H1 (cell line): Measurements from ENCODE around the gene RPS19. TPM values are rescaled to one million over a fixed set of nuclear protein-coding genes. Genes with fewer than 3 reads are reported as not detected.

Source experiments
- CTCF ChIA-PET: fragments of 300-600 bp; sonication (Branson Sonifier 250); formaldehyde crosslinking; loops from one replicate; lab custom pipeline; 2021; ENCODE audit not compliant: partially characterized antibody; lab: Charles Lee
- POLR2A ChIA-PET: fragments of 300-600 bp; sonication (Branson Sonifier 250); formaldehyde crosslinking; loops from one replicate; lab custom pipeline; 2021; ENCODE audit warnings: inconsistent platforms; ENCODE audit not compliant: partially characterized antibody; lab: Charles Lee
- DNase-seq, 2 experiments: peaks; one replicate each; pipeline versions ENCODE4 v3.0.0 to v3.0.0-alpha.2; 2010 to 2022; ENCODE audit warnings: low spot score in 2 of 2, low read depth in 1 of 2, mixed read lengths in 1 of 2
- FAIRE-seq: peaks from 2 replicates; lab custom pipeline; 2011; peaks lifted over from hg19 to GRCh38; lab: Jason Lieb, UNC
- H2AFZ ChIP-seq: 2 replicates; pipeline ENCODE4 v1.8.1; 2012; ENCODE audit warnings: low read length, inconsistent platforms
- H2AK5ac ChIP-seq: 2 replicates; pipeline ENCODE4 v1.6.1; 2013; ENCODE audit warnings: low read depth, low read length
- H2BK120ac ChIP-seq: replicated peaks from 2 replicates; pipeline ENCODE3; 2013; ENCODE audit warnings: low read depth, low read length, inconsistent platforms
- H2BK12ac ChIP-seq: 2 replicates; pipeline ENCODE4 v1.6.1; 2013; ENCODE audit warnings: low read depth, low read length
- H2BK15ac ChIP-seq: 2 replicates; pipeline ENCODE4 v1.6.1; 2013; ENCODE audit warnings: low read length
- H2BK20ac ChIP-seq: 2 replicates; pipeline ENCODE4 v1.6.1; 2013; ENCODE audit warnings: low read length
- H2BK5ac ChIP-seq: 2 replicates; pipeline ENCODE4 v1.6.1; 2013; ENCODE audit warnings: low read depth, low read length
- H3K14ac ChIP-seq: 2 replicates; pipeline ENCODE4 v1.6.1; 2013; ENCODE audit warnings: inconsistent platforms; ENCODE audit not compliant: insufficient read length
- H3K18ac ChIP-seq: 2 replicates; pipeline ENCODE4 v1.6.1; 2013; ENCODE audit warnings: low read length; ENCODE audit errors: extremely low read depth
- H3K23ac ChIP-seq: 2 replicates; pipeline ENCODE4 v1.6.1; 2013; ENCODE audit warnings: inconsistent platforms; ENCODE audit not compliant: insufficient read length
- H3K23me2 ChIP-seq: 2 replicates; pipeline ENCODE4 v1.6.1; 2013; ENCODE audit warnings: low read depth, low read length
- H3K27ac ChIP-seq: 2 replicates; pipeline ENCODE4 v1.6.1; 2011; ENCODE audit warnings: low read depth, low read length, inconsistent platforms
- H3K27me3 ChIP-seq, 4 experiments: replicated peaks in 1 of 4; 1 replicate in 1 of 4; 2 replicates in 3 of 4; pipeline versions ENCODE4 v1.6.1 to v1.8.1; 2011 to 2013; ENCODE audit warnings: low read length in 3 of 4, mild to moderate bottlenecking in 3 of 4, inconsistent platforms in 2 of 4, mixed read lengths in 2 of 4, moderate library complexity in 1 of 4; ENCODE audit not compliant: control insufficient read depth in 3 of 4, insufficient read depth in 3 of 4; ENCODE audit errors: extremely low read depth in 1 of 4
- H3K36me3 ChIP-seq, 4 experiments: 2 replicates each; pipeline versions ENCODE4 v1.6.1 to v1.8.1; 2011 to 2013; ENCODE audit warnings: mild to moderate bottlenecking in 4 of 4, low read length in 3 of 4, moderate library complexity in 2 of 4, control low read depth in 1 of 4, inconsistent platforms in 1 of 4; ENCODE audit not compliant: insufficient read depth in 4 of 4, control insufficient read depth in 2 of 4
- H3K4ac ChIP-seq: replicated peaks from 2 replicates; pipeline ENCODE3; 2013; ENCODE audit warnings: low read length, low read depth, mixed read lengths, inconsistent platforms; ENCODE audit not compliant: insufficient read length
- H3K4me1 ChIP-seq, 4 experiments: replicated peaks in 1 of 4; 1 replicate in 1 of 4; 2 replicates in 3 of 4; pipeline versions ENCODE4 v1.6.1 to v1.8.1; 2011 to 2013; ENCODE audit warnings: low read length in 3 of 4, inconsistent platforms in 2 of 4, mixed read lengths in 1 of 4; ENCODE audit not compliant: insufficient read depth in 4 of 4, control insufficient read depth in 3 of 4
- H3K4me2 ChIP-seq, 2 experiments: 2 replicates each; pipeline versions ENCODE4 v1.6.1 to v1.8.1; 2011 to 2013; ENCODE audit warnings: low read depth in 2 of 2, low read length in 2 of 2, control low read depth in 1 of 2, inconsistent platforms in 1 of 2, mild to moderate bottlenecking in 1 of 2; ENCODE audit not compliant: insufficient read depth in 1 of 2
- H3K4me3 ChIP-seq, 4 experiments: fragments of 200-600, 300-600 bp in 1 of 4; sonication (generic), shearing (Covaris generic), sonication (Bioruptor Twin) in 1 of 4; 2 replicates each; pipeline versions ENCODE4 v1.5.1 to v1.8.1; 2011 to 2016; ENCODE audit warnings: low read length in 4 of 4, low read depth in 3 of 4, control low read depth in 2 of 4, inconsistent platforms in 2 of 4, mild to moderate bottlenecking in 2 of 4, mixed read lengths in 1 of 4, moderate library complexity in 1 of 4; ENCODE audit not compliant: insufficient read depth in 2 of 4; ENCODE audit errors: extremely low read depth in 1 of 4
- H3K56ac ChIP-seq: replicated peaks from 2 replicates; pipeline ENCODE3; 2013; ENCODE audit warnings: low read depth, mild to moderate bottlenecking, mixed read lengths, low read length, inconsistent platforms; ENCODE audit not compliant: insufficient read length
- H3K79me1 ChIP-seq: 2 replicates; pipeline ENCODE4 v1.6.1; 2013; ENCODE audit warnings: low read depth, low read length, control low read depth
- H3K79me2 ChIP-seq, 2 experiments: 2 replicates each; pipeline versions ENCODE4 v1.6.1 to v1.8.1; 2012 to 2013; ENCODE audit warnings: low read length in 2 of 2, mild to moderate bottlenecking in 2 of 2, inconsistent platforms in 1 of 2; ENCODE audit not compliant: insufficient read depth in 2 of 2, control insufficient read depth in 1 of 2
- H3K9ac ChIP-seq, 4 experiments: replicated peaks in 1 of 4; 1 replicate in 1 of 4; 2 replicates in 3 of 4; pipeline versions ENCODE4 v1.6.1 to v1.8.1; 2011 to 2013; ENCODE audit warnings: low read depth in 3 of 4, low read length in 3 of 4, control low read depth in 2 of 4, mild to moderate bottlenecking in 2 of 4, moderate library complexity in 2 of 4, inconsistent platforms in 1 of 4; ENCODE audit errors: extremely low read depth in 1 of 4
- H3K9me3 ChIP-seq, 2 experiments: 2 replicates each; pipeline versions ENCODE4 v1.6.1 to v1.8.1; 2012 to 2013; ENCODE audit warnings: mild to moderate bottlenecking in 2 of 2, moderate library complexity in 2 of 2, control low read depth in 1 of 2, inconsistent platforms in 1 of 2, low read depth in 1 of 2, low read length in 1 of 2, mixed read lengths in 1 of 2; ENCODE audit not compliant: insufficient read depth in 2 of 2
- H4K20me1 ChIP-seq, 2 experiments: replicated peaks in 1 of 2; 2 replicates each; pipeline versions ENCODE3 to v1.8.1; 2011 to 2013; ENCODE audit warnings: inconsistent platforms in 2 of 2, low read length in 2 of 2, mild to moderate bottlenecking in 1 of 2; ENCODE audit not compliant: insufficient read depth in 2 of 2, control insufficient read depth in 1 of 2
- H4K5ac ChIP-seq: 2 replicates; pipeline ENCODE4 v1.6.1; 2013; ENCODE audit warnings: low read length, low read depth, mixed read lengths, inconsistent platforms; ENCODE audit not compliant: insufficient read length
- H4K8ac ChIP-seq: 2 replicates; pipeline ENCODE4 v1.8.0; 2013; ENCODE audit warnings: mild to moderate bottlenecking, moderate library complexity, low read length, inconsistent platforms; ENCODE audit not compliant: insufficient read depth; ENCODE audit errors: extremely low read depth
- H4K91ac ChIP-seq: replicated peaks from 2 replicates; pipeline ENCODE3; 2013; ENCODE audit warnings: low read length, mixed read lengths, inconsistent platforms; ENCODE audit not compliant: insufficient read length
- BACH1 ChIP-seq: IDR thresholded peaks from 2 replicates; pipeline ENCODE4 v1.6.1; 2012; ENCODE audit warnings: low read length, improper control_type of control experiment
- HDAC6 ChIP-seq: IDR thresholded peaks from one replicate; pipeline ENCODE4 v1.7.1; 2012; ENCODE audit warnings: low read depth, mild to moderate bottlenecking, inconsistent platforms, low read length, moderate library complexity
- WGBS, 2 experiments: shearing (Covaris generic) in 1 of 2; methylation state at CpG; one replicate each; pipeline versions ENCODE4 v1.1.6 to v1.1.7; 2013 to 2015; ENCODE audit warnings: low lambda C conversion rate in 2 of 2, mixed read lengths in 2 of 2, inconsistent platforms in 1 of 2, low coverage in 1 of 2, missing lambda C conversion rate in 1 of 2; ENCODE audit not compliant: insufficient replicate concordance in 2 of 2, insufficient coverage in 1 of 2, insufficient read length in 1 of 2; ENCODE audit errors: extremely low coverage in 1 of 2, missing lambda C conversion rate in 1 of 2; 5-methylcytosine and 5-hydroxymethylcytosine counted together
- polyA plus RNA-seq, 7 experiments: library from polyadenylated mRNA; depleted of rRNA in 3 of 7; stranded (reverse) in 5 of 7; unstranded in 2 of 7; fragments of >200 nt in 5 of 7; fragments of 200-250 nt in 2 of 7; gene quantifications; 1 replicate in 5 of 7; 2 replicates in 1 of 7; 4 replicates in 1 of 7; pipeline versions ENCODE4 v1.2.1 to v1.2.3, GENCODE V29; 2011 to 2013; ENCODE audit warnings: missing spikeins in 2 of 7, mixed read lengths in 2 of 7
- total RNA-seq: library from RNA; stranded (reverse); fragmentation: NEBNext Ultra II Directional; extraction: Animal tissue kit (Norgen Biotek cat#: 25700); gene quantifications from 2 replicates; pipeline ENCODE4 v1.2.1, GENCODE V29; 2021
- TF ChIP-seq, protein P1 (sequence below): IDR thresholded peaks from 2 replicates; pipeline ENCODE4 v1.6.1; 2012; ENCODE audit warnings: inconsistent platforms
- TF ChIP-seq, protein P2 (sequence below), 3 experiments: IDR thresholded peaks; 1 replicate in 2 of 3; 2 replicates in 1 of 3; pipeline versions ENCODE4 v1.5.1 to v1.6.1; 2011; ENCODE audit warnings: low read length in 3 of 3, mild to moderate bottlenecking in 3 of 3, inconsistent platforms in 2 of 3, low read depth in 1 of 3, moderate library complexity in 1 of 3; ENCODE audit not compliant: insufficient read depth in 1 of 3; ENCODE audit errors: control extremely low read depth in 1 of 3

Gene RPS19
- total and polyA plus RNA-seq, 2 of the 8 experiments (the other 6 are each of a cell fraction or from before 2014, with no cell fraction given) = 2,817 to 5,751 TPM

DNA sequence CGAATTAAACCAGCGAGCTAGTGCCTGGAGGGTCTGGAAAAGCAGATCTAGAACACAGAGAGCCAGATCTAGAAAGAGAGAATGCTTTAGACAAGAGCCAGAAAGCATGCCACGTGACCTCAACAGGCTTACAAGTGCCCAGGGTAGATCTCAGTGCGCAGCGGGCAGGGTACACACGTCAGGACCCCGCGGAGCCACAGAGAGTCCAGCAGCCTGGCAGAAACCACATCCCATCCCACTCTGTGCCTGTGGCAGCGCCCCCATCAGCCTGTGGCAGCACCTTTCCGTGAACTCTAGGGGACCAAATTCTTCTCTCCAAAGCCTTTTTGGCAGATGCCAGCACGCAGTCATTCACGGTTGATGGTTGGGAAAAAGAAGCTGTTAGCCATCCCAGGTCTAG lies 28.9 kb downstream of the RPS19 start:
- Histone ChIP-seq H3K56ac (no peak overlapping the region), H3K36me3 (peaks cover 0 to 2% (median 0%) of the 10 kb centered on the region in 4 experiments; a peak in 3 of 8 replicates), H3K27me3 (no peaks in the 10 kb centered on the region), H2AFZ (no peak overlapping the region), H3K4ac (no peak overlapping the region), H2BK12ac (no peak overlapping the region), H3K4me2 (no peak overlapping the region; a peak in 1 of 4 replicates), H3K23ac (no peak overlapping the region), H4K5ac (no peak overlapping the region), H2AK5ac (no peak overlapping the region), H3K79me1 (peaks cover 2% of the 10 kb centered on the region; the same call in 1 of the 2 replicates), H2BK15ac (no peak overlapping the region), H3K27ac (no peak overlapping the region)
- no peak for DNase-seq
- TF ChIP-seq BACH1 (no peak), HDAC6 (no peak)
- TF ChIP-seq, protein P1, sequence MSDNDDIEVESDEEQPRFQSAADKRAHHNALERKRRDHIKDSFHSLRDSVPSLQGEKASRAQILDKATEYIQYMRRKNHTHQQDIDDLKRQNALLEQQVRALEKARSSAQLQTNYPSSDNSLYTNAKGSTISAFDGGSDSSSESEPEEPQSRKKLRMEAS = no peak
- TF ChIP-seq, protein P2, sequence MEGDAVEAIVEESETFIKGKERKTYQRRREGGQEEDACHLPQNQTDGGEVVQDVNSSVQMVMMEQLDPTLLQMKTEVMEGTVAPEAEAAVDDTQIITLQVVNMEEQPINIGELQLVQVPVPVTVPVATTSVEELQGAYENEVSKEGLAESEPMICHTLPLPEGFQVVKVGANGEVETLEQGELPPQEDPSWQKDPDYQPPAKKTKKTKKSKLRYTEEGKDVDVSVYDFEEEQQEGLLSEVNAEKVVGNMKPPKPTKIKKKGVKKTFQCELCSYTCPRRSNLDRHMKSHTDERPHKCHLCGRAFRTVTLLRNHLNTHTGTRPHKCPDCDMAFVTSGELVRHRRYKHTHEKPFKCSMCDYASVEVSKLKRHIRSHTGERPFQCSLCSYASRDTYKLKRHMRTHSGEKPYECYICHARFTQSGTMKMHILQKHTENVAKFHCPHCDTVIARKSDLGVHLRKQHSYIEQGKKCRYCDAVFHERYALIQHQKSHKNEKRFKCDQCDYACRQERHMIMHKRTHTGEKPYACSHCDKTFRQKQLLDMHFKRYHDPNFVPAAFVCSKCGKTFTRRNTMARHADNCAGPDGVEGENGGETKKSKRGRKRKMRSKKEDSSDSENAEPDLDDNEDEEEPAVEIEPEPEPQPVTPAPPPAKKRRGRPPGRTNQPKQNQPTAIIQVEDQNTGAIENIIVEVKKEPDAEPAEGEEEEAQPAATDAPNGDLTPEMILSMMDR (IDR thresholded peaks at IDR 0.05; ENCODE audit: control extremely low read depth in 1 of 3, insufficient read depth in 1 of 3, low read depth in 1 of 3, low read length in 3 of 3) = peak; percentile 20 to 26 (median 26)
- TF ChIP-seq, all 59 proteins: peak for 1
- H4K91ac ChIP-seq = no peak overlapping the region
- no peak for FAIRE-seq
- no peak overlapping the region for H3K18ac ChIP-seq
- ChIA-PET POLR2A (interaction anchor here (1.1 to 13.9 kb wide), 4 partner anchors 9 to 28 kb away, joined by 4 to 298 read pairs (median 8); partner anchors contain the start of gene RPS19), CTCF (interaction anchor here (0.9 to 2.3 kb wide), 11 partner anchors 10 to 68 kb away, joined by 3 to 11 read pairs (median 6); no protein-coding TSS in a partner anchor)
- peaks cover 3% of the 10 kb centered on the region; the same call in 1 of the 2 replicates for H3K23me2 ChIP-seq
- no peak overlapping the region for H2BK5ac ChIP-seq
- no peak overlapping the region for H3K14ac ChIP-seq
- no peak overlapping the region; the same call in 1 of the 2 replicates for H4K8ac ChIP-seq
- peaks cover 3 to 6% of the 10 kb centered on the region in 2 experiments for H4K20me1 ChIP-seq
- peaks cover 0 to 3% of the 10 kb centered on the region in 2 experiments; a peak in 1 of 4 replicates for H3K79me2 ChIP-seq
- 90% methylated on average over 12 of the region's 12 CpGs; no CpG with 5 or more reads in 1 of the 2 experiments for WGBS, 2 experiments
- H3K4me3 ChIP-seq = no peak overlapping the region
- H2BK120ac ChIP-seq = no peak overlapping the region
- H3K4me1 ChIP-seq = peaks cover 3 to 16% (median 11%) of the 10 kb centered on the region in 4 experiments
- H2BK20ac ChIP-seq = no peak overlapping the region
- H3K9ac ChIP-seq = no peak overlapping the region
- no peaks in the 10 kb centered on the region for H3K9me3 ChIP-seq
